GM23338 (cell line): ENCODE measurements around the gene FLYWCH1. TPM values are rescaled to one million over a fixed set of nuclear protein-coding genes. Genes with fewer than 3 reads are reported as not detected.

Experiments used
- ATAC-seq: fragments of 200-7000 bp; cut with Tn5 transposase; 3 replicates; pipeline ENCODE4 v1.9.1; 2020
- DNase-seq: peaks from one replicate; pipeline ENCODE4 v3.0.0-alpha.2; 2015; ENCODE audit warnings: low spot score
- H2AFZ ChIP-seq: fragments of 200-600 bp; sonication (generic); 2 replicates; pipeline ENCODE4 v1.8.0; 2016; ENCODE audit warnings: antibody characterized with exemption, mild to moderate bottlenecking, moderate library complexity
- H3F3A ChIP-seq: fragments of 200-600 bp; sonication (generic); replicated peaks from 2 replicates; pipeline ENCODE4 v1.8.0; 2017; ENCODE audit warnings: antibody characterized with exemption, mixed run types, low read depth
- H3K27ac ChIP-seq: fragments of 200-600 bp; sonication (generic); 2 replicates; pipeline ENCODE4 v1.6.1; 2016; ENCODE audit warnings: low read depth
- H3K27me3 ChIP-seq: fragments of 200-600 bp; sonication (generic); 2 replicates; pipeline ENCODE4 v1.8.0; 2016; ENCODE audit warnings: mild to moderate bottlenecking, mixed run types, moderate library complexity; ENCODE audit not compliant: insufficient read depth
- H3K36me3 ChIP-seq: fragments of 200-600 bp; sonication (generic); 2 replicates; pipeline ENCODE4 v1.8.0; 2016; ENCODE audit warnings: mild to moderate bottlenecking; ENCODE audit not compliant: insufficient read depth
- H3K4me1 ChIP-seq: fragments of 200-600 bp; sonication (generic); 2 replicates; pipeline ENCODE4 v1.8.0; 2016; ENCODE audit warnings: mild to moderate bottlenecking, moderate library complexity; ENCODE audit not compliant: insufficient read depth
- H3K4me2 ChIP-seq: fragments of 200-600 bp; sonication (generic); 2 replicates; pipeline ENCODE4 v1.7.1; 2017; ENCODE audit warnings: mixed run types
- H3K4me3 ChIP-seq: fragments of 200-600 bp; sonication (generic); 2 replicates; pipeline ENCODE4 v1.6.1; 2016; ENCODE audit warnings: mixed run types
- H3K79me2 ChIP-seq: fragments of 200-600 bp; sonication (generic); replicated peaks from 2 replicates; pipeline ENCODE4 v1.8.0; 2017; ENCODE audit warnings: mild to moderate bottlenecking; ENCODE audit not compliant: insufficient read depth
- H3K9me2 ChIP-seq: fragments of 200-600 bp; sonication (generic); 2 replicates; pipeline ENCODE4 v1.8.0; 2017; ENCODE audit not compliant: insufficient read depth
- H4K20me1 ChIP-seq: fragments of 200-600 bp; sonication (generic); replicated peaks from 2 replicates; pipeline ENCODE4 v1.8.0; 2017; ENCODE audit warnings: mild to moderate bottlenecking; ENCODE audit not compliant: insufficient read depth
- H3K27ac Mint-ChIP-seq: 2 replicates; pipeline ENCODE4 v1.8.0; 2020; ENCODE audit warnings: inconsistent platforms, mild to moderate bottlenecking, moderate library complexity, mixed read lengths
- H3K27me3 Mint-ChIP-seq: 3 replicates; pipeline ENCODE4 v1.8.0; 2022; ENCODE audit warnings: low read depth, mild to moderate bottlenecking, moderate library complexity, mixed read lengths, inconsistent platforms; ENCODE audit not compliant: insufficient read depth, poor library complexity
- H3K36me3 Mint-ChIP-seq: 3 replicates; pipeline ENCODE4 v1.8.0; 2021; ENCODE audit warnings: low read depth, mild to moderate bottlenecking, inconsistent platforms, moderate library complexity, mixed read lengths
- H3K4me1 Mint-ChIP-seq: 3 replicates; pipeline ENCODE4 v1.8.0; 2020; ENCODE audit warnings: mild to moderate bottlenecking, inconsistent platforms, mixed read lengths
- H3K4me3 Mint-ChIP-seq: 3 replicates; pipeline ENCODE4 v1.8.0; 2021; ENCODE audit warnings: moderate library complexity, mild to moderate bottlenecking, inconsistent platforms, mixed read lengths
- H3K9me3 Mint-ChIP-seq: 3 replicates; pipeline ENCODE4 v1.8.0; 2020; ENCODE audit warnings: moderate library complexity, mild to moderate bottlenecking, inconsistent platforms, mixed read lengths
- CREB1 ChIP-seq: fragments of 250-450 bp; sonication (Bioruptor Pico); IDR thresholded peaks from 2 replicates; pipeline ENCODE4 v1.5.0; 2020; ENCODE audit warnings: low read depth, mild to moderate bottlenecking, moderate library complexity
- EZH2 ChIP-seq: fragments of 200-600 bp; sonication (generic); IDR thresholded peaks from one replicate; pipeline ENCODE4 v1.8.0; 2017; ENCODE audit warnings: antibody characterized with exemption, mild to moderate bottlenecking, low read depth; ENCODE audit not compliant: unreplicated experiment
- EZH2phosphoT487 ChIP-seq: fragments of 200-600 bp; sonication (generic); IDR thresholded peaks from one replicate; pipeline ENCODE4 v1.8.1; 2018; ENCODE audit warnings: antibody characterized with exemption; ENCODE audit not compliant: unreplicated experiment
- JUNB ChIP-seq: IDR thresholded peaks from one replicate; pipeline ENCODE4 v1.6.1; 2016; ENCODE audit warnings: antibody characterized with exemption; ENCODE audit not compliant: unreplicated experiment
- NANOG ChIP-seq: IDR thresholded peaks from 2 replicates; pipeline ENCODE4 v1.6.1; 2016; ENCODE audit warnings: antibody characterized with exemption, borderline replicate concordance
- POLR2AphosphoS5 ChIP-seq: IDR thresholded peaks from 2 replicates; pipeline ENCODE4 v1.6.1; 2016; ENCODE audit warnings: antibody characterized with exemption, low read depth
- STAT1 ChIP-seq: IDR thresholded peaks from one replicate; pipeline ENCODE4 v1.6.1; 2016; ENCODE audit warnings: antibody characterized with exemption; ENCODE audit not compliant: unreplicated experiment
- ZNF114 ChIP-seq: fragments of 250-450 bp; sonication (Bioruptor Pico); IDR thresholded peaks from 2 replicates; pipeline ENCODE4 v1.5.0; 2020; ENCODE audit warnings: mild to moderate bottlenecking, moderate library complexity
- ZNF331 ChIP-seq: fragments of 250-450 bp; sonication (Bioruptor Pico); IDR thresholded peaks from 2 replicates; pipeline ENCODE4 v1.5.0; 2020; ENCODE audit warnings: low read depth, mild to moderate bottlenecking, moderate library complexity
- ZNF462 ChIP-seq: fragments of 250-450 bp; sonication (Bioruptor Pico); IDR thresholded peaks from 2 replicates; pipeline ENCODE4 v1.5.0; 2020; ENCODE audit warnings: mild to moderate bottlenecking, moderate library complexity
- polyA plus RNA-seq: library from polyadenylated mRNA; unstranded; fragments of >200 nt; fragmentation: Nextera tagmentation; extraction: Ambion mirVana; gene quantifications from 2 replicates; pipeline ENCODE4 v1.2.1, GENCODE V29; 2016
- total RNA-seq: library from RNA; depleted of rRNA; stranded (reverse); fragments of >200 nt; shearing (Covaris generic); gene quantifications from 2 replicates; pipeline ENCODE4 v1.2.3, GENCODE V29; 2014
- TF ChIP-seq, protein P1 (sequence below): IDR thresholded peaks from one replicate; pipeline ENCODE4 v1.6.1; 2018; ENCODE audit warnings: antibody characterized with exemption; ENCODE audit not compliant: unreplicated experiment
- TF ChIP-seq, protein P2 (sequence below): IDR thresholded peaks from 2 replicates; pipeline ENCODE4 v1.6.1; 2016; ENCODE audit warnings: antibody characterized with exemption
- TF ChIP-seq, protein P3 (sequence below), 2 experiments: fragments of 200-600 bp in 1 of 2; sonication (generic) in 1 of 2; conservative IDR thresholded peaks; 2 replicates each; pipeline versions ENCODE4 v1.5.1 to v1.6.1; 2016 to 2017; ENCODE audit warnings: antibody characterized with exemption in 2 of 2, low read depth in 2 of 2, mild to moderate bottlenecking in 2 of 2, moderate library complexity in 1 of 2

Gene FLYWCH1
- total and polyA plus RNA-seq, 2 experiments from 2014 or later: 6.0 to 29.3 TPM

GRCh38 chr16:2987286-2987685 lies 75.6 kb downstream of the FLYWCH1 start:
- no peak overlapping the region for H3K4me2 ChIP-seq
- no peaks in the 10 kb centered on the region for H3K79me2 ChIP-seq
- no peaks in the 10 kb centered on the region for H4K20me1 ChIP-seq
- H3K9me2 ChIP-seq: no peaks in the 10 kb centered on the region
- H3F3A ChIP-seq: peaks cover 5% of the 10 kb centered on the region; the same call in 1 of the 2 replicates
- Mint-ChIP-seq H3K4me1 (peaks cover 36% of the 10 kb centered on the region), H3K4me3 (no peak overlapping the region), H3K27ac (no peak overlapping the region), H3K27me3 (peaks cover 9% of the 10 kb centered on the region), H3K36me3 (no peaks in the 10 kb centered on the region), H3K9me3 (no peaks in the 10 kb centered on the region; the same call in 2 of the 3 replicates)
- ATAC-seq: no peak
- no peak overlapping the region for H2AFZ ChIP-seq
- no peaks in the 10 kb centered on the region for H3K27me3 ChIP-seq
- no peak overlapping the region for H3K4me3 ChIP-seq
- DNase-seq: no peak
- no peak overlapping the region for H3K27ac ChIP-seq
- peaks cover 28% of the 10 kb centered on the region for H3K4me1 ChIP-seq
- H3K36me3 ChIP-seq: no peaks in the 10 kb centered on the region
- TF ChIP-seq, protein P1, sequence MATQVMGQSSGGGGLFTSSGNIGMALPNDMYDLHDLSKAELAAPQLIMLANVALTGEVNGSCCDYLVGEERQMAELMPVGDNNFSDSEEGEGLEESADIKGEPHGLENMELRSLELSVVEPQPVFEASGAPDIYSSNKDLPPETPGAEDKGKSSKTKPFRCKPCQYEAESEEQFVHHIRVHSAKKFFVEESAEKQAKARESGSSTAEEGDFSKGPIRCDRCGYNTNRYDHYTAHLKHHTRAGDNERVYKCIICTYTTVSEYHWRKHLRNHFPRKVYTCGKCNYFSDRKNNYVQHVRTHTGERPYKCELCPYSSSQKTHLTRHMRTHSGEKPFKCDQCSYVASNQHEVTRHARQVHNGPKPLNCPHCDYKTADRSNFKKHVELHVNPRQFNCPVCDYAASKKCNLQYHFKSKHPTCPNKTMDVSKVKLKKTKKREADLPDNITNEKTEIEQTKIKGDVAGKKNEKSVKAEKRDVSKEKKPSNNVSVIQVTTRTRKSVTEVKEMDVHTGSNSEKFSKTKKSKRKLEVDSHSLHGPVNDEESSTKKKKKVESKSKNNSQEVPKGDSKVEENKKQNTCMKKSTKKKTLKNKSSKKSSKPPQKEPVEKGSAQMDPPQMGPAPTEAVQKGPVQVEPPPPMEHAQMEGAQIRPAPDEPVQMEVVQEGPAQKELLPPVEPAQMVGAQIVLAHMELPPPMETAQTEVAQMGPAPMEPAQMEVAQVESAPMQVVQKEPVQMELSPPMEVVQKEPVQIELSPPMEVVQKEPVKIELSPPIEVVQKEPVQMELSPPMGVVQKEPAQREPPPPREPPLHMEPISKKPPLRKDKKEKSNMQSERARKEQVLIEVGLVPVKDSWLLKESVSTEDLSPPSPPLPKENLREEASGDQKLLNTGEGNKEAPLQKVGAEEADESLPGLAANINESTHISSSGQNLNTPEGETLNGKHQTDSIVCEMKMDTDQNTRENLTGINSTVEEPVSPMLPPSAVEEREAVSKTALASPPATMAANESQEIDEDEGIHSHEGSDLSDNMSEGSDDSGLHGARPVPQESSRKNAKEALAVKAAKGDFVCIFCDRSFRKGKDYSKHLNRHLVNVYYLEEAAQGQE: no peak
- no peak for TF ChIP-seq JUNB
- TF ChIP-seq, protein P2, sequence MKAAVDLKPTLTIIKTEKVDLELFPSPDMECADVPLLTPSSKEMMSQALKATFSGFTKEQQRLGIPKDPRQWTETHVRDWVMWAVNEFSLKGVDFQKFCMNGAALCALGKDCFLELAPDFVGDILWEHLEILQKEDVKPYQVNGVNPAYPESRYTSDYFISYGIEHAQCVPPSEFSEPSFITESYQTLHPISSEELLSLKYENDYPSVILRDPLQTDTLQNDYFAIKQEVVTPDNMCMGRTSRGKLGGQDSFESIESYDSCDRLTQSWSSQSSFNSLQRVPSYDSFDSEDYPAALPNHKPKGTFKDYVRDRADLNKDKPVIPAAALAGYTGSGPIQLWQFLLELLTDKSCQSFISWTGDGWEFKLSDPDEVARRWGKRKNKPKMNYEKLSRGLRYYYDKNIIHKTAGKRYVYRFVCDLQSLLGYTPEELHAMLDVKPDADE: no peak
- TF ChIP-seq NANOG: no peak
- TF ChIP-seq EZH2phosphoT487: no peak
- no peak for TF ChIP-seq ZNF331 (CRISPR knock-in tag)
- no peak for TF ChIP-seq EZH2
- TF ChIP-seq ZNF462 (CRISPR knock-in tag): no peak
- TF ChIP-seq STAT1: no peak
- no peak for TF ChIP-seq CREB1 (CRISPR knock-in tag)
- TF ChIP-seq, protein P3, sequence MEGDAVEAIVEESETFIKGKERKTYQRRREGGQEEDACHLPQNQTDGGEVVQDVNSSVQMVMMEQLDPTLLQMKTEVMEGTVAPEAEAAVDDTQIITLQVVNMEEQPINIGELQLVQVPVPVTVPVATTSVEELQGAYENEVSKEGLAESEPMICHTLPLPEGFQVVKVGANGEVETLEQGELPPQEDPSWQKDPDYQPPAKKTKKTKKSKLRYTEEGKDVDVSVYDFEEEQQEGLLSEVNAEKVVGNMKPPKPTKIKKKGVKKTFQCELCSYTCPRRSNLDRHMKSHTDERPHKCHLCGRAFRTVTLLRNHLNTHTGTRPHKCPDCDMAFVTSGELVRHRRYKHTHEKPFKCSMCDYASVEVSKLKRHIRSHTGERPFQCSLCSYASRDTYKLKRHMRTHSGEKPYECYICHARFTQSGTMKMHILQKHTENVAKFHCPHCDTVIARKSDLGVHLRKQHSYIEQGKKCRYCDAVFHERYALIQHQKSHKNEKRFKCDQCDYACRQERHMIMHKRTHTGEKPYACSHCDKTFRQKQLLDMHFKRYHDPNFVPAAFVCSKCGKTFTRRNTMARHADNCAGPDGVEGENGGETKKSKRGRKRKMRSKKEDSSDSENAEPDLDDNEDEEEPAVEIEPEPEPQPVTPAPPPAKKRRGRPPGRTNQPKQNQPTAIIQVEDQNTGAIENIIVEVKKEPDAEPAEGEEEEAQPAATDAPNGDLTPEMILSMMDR (conservative IDR thresholded peaks at IDR 0.05; ENCODE audit: low read depth in 2 of 2): no peak
- TF ChIP-seq ZNF114 (CRISPR knock-in tag): no peak
- TF ChIP-seq POLR2AphosphoS5: no peak
